Naive thymus-derived CD4-positive, alpha-beta T cell (primary cell): ENCODE measurements around the gene PACS2. TPM values are rescaled to one million over a fixed set of nuclear protein-coding genes. Genes with fewer than 3 reads are reported as not detected.

Source experiments
- ATAC-seq: fragments of 150-1000 bp; cut with Tn5 transposase; 2 replicates; pipeline ENCODE4 v1.10.0; 2021; ENCODE audit warnings: mild to moderate bottlenecking, moderate library complexity
- CTCF ChIA-PET: fragments of 350-600 bp; sonication (Branson Sonifier 250); formaldehyde crosslinking; loops from one replicate; lab custom pipeline; 2021; ENCODE audit warnings: antibody characterized with exemption; lab: Charles Lee
- POLR2A ChIA-PET: fragments of 350-600 bp; sonication (Branson Sonifier 250); formaldehyde crosslinking; loops from one replicate; lab custom pipeline; 2021; ENCODE audit warnings: antibody characterized with exemption, inconsistent platforms; lab: Charles Lee
- DNase-seq, 9 donors: peaks; one replicate each; pipeline versions ENCODE4 v3.0.0 to v3.0.0-alpha.2; 2020 to 2022; ENCODE audit warnings: mixed read lengths in 1 of 9
- H3K27ac ChIP-seq: one replicate; pipeline ENCODE4 v1.7.0; 2013; ENCODE audit warnings: mild to moderate bottlenecking, low read depth, low read length, moderate library complexity
- H3K27me3 ChIP-seq, 2 donors: one replicate each; pipeline ENCODE4 v1.7.0; 2013; ENCODE audit warnings: low read length in 2 of 2, mild to moderate bottlenecking in 2 of 2, moderate library complexity in 2 of 2; ENCODE audit not compliant: control insufficient read depth in 2 of 2, insufficient read depth in 2 of 2
- H3K36me3 ChIP-seq, 3 experiments: 1 replicate in 2 of 3; 2 replicates in 1 of 3; pipeline ENCODE4 v1.7.0; 2013; ENCODE audit warnings: low read length in 3 of 3, mild to moderate bottlenecking in 3 of 3, moderate library complexity in 1 of 3; ENCODE audit not compliant: insufficient read depth in 3 of 3, control insufficient read depth in 2 of 3
- H3K4me1 ChIP-seq, 2 donors: one replicate each; pipeline ENCODE4 v1.7.0; 2013; ENCODE audit warnings: low read length in 2 of 2, mild to moderate bottlenecking in 2 of 2, moderate library complexity in 1 of 2; ENCODE audit not compliant: control insufficient read depth in 2 of 2, insufficient read depth in 2 of 2
- H3K4me3 ChIP-seq: 2 replicates; pipeline ENCODE4 v1.7.0; 2013; ENCODE audit warnings: mild to moderate bottlenecking, low read length
- H3K9me3 ChIP-seq, 3 experiments: 1 replicate in 2 of 3; 2 replicates in 1 of 3; pipeline ENCODE4 v1.7.0; 2013; ENCODE audit warnings: low read length in 3 of 3; ENCODE audit not compliant: control insufficient read depth in 2 of 3
- H3K27ac Mint-ChIP-seq, 9 donors: one replicate each; pipeline ENCODE4 v1.8.0; 2020 to 2022; ENCODE audit warnings: mixed read lengths in 9 of 9, mild to moderate bottlenecking in 8 of 9, moderate library complexity in 5 of 9, inconsistent platforms in 2 of 9
- H3K27me3 Mint-ChIP-seq, 5 donors: one replicate each; pipeline ENCODE4 v1.8.0; 2021 to 2022; ENCODE audit warnings: mixed read lengths in 5 of 5, mild to moderate bottlenecking in 1 of 5
- H3K36me3 Mint-ChIP-seq, 5 donors: one replicate each; pipeline ENCODE4 v1.8.0; 2020 to 2022; ENCODE audit warnings: mixed read lengths in 5 of 5, mild to moderate bottlenecking in 3 of 5, inconsistent platforms in 1 of 5
- H3K4me1 Mint-ChIP-seq, 7 donors: one replicate each; pipeline ENCODE4 v1.8.0; 2020 to 2022; ENCODE audit warnings: mixed read lengths in 7 of 7, mild to moderate bottlenecking in 3 of 7, inconsistent platforms in 1 of 7
- H3K4me3 Mint-ChIP-seq, 10 donors: one replicate each; pipeline ENCODE4 v1.8.0; 2020 to 2022; ENCODE audit warnings: mild to moderate bottlenecking in 10 of 10, mixed read lengths in 10 of 10, moderate library complexity in 6 of 10, inconsistent platforms in 2 of 10
- H3K9me3 Mint-ChIP-seq, 11 donors: one replicate each; pipeline ENCODE4 v1.8.0; 2020 to 2022; ENCODE audit warnings: mixed read lengths in 11 of 11, mild to moderate bottlenecking in 4 of 11, inconsistent platforms in 1 of 11, moderate library complexity in 1 of 11
- intact Hi-C, 2 donors: fragments of 100-400 bp; cut with micrococcal nuclease; formaldehyde crosslinking; loops; one replicate each; pipeline ENCODE4 v1.15.1; 2023
- polyA plus RNA-seq, 2 donors: library from polyadenylated mRNA; unstranded; fragments of 300-500 nt; fragmentation: Illumina TruSeq; gene quantifications; one replicate each; pipeline ENCODE4 v1.2.3, GENCODE V29; 2021
- total RNA-seq, 6 experiments: library from RNA in 5 of 6; stranded (reverse) in 5 of 6; gene quantifications; 1 replicate in 5 of 6; 2 replicates in 1 of 6; pipeline ENCODE4 v1.2.3 and lab custom pipeline; 2021 to 2026

The PACS2 gene
- total and polyA plus RNA-seq, 7 experiments from 2014 or later = 1.5 to 75.4 (median 69.2) TPM

GRCh38 chr14:105350450-105351244 is 36.1 kb downstream of the PACS2 start:
- H3K4me1 Mint-ChIP-seq = peaks cover 4 to 7% (median 5%) of the 10 kb centered on the region in 7 donors
- H3K36me3 Mint-ChIP-seq = peaks cover 0 to 4% (median 2%) of the 10 kb centered on the region in 5 donors
- Histone ChIP-seq H3K9me3 (no peaks in the 10 kb centered on the region), H3K4me3 (no peak overlapping the region), H3K27me3 (no peaks in the 10 kb centered on the region), H3K36me3 (peaks cover 0 to 12% (median 0%) of the 10 kb centered on the region in 3 experiments), H3K27ac (no peak overlapping the region), H3K4me1 (peaks cover 0 to 4% of the 10 kb centered on the region in 2 donors)
- H3K4me3 Mint-ChIP-seq = no peak overlapping the region
- CTCF ChIA-PET = interaction anchor here (1.2 to 1.8 kb wide), 4 partner anchors 20 to 260 kb away, joined by 3 to 17 read pairs (median 4); no protein-coding TSS in a partner anchor
- intact Hi-C loops = loop anchor here in 1 of 2 donors (5.0 kb wide), 2 partner anchors 48 to 303 kb away; partner anchors contain the start of gene BRF1
- peak overlapping the region in 1 of 9 donors; percentile 55 for H3K27ac Mint-ChIP-seq
- DNase-seq (no peak), ATAC-seq (no peak)
- H3K27me3 Mint-ChIP-seq = no peaks in the 10 kb centered on the region
- POLR2A ChIA-PET = no interaction called here
- peaks cover 0 to 3% (median 0%) of the 10 kb centered on the region in 11 donors for H3K9me3 Mint-ChIP-seq

DNA sequence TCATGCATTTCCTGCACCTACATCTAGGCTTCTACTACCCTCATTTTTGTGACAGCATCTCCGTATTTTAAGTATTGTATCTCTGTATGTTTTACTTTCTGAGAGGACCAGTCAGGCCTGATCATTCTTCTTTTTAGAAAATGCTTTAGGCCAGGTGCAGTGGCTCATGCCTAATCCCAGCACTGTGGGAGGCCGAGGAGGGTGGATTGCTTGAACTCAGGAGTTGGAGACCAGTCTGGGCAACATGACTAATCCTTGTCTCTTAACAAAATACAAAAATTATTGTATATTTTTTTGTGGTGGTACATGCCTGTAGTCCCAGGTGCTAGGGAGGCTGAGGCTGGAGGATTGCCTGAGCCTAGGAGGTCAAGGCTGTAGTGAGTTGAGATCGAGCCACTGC is 36.9 kb downstream of the PACS2 start:
- intact Hi-C loops = loop anchor here in 1 of 2 donors (5.0 kb wide), 2 partner anchors 49 to 304 kb away; partner anchors contain the start of gene BRF1
- no peaks in the 10 kb centered on the region for H3K27me3 Mint-ChIP-seq
- Histone ChIP-seq H3K36me3 (peaks cover 0 to 19% (median 0%) of the 10 kb centered on the region in 3 experiments), H3K27ac (no peak overlapping the region), H3K4me1 (peaks cover 0 to 4% of the 10 kb centered on the region in 2 donors), H3K27me3 (no peaks in the 10 kb centered on the region), H3K9me3 (no peaks in the 10 kb centered on the region), H3K4me3 (no peak overlapping the region)
- no peaks in the 10 kb centered on the region for H3K9me3 Mint-ChIP-seq
- peak overlapping the region in 1 of 9 donors; percentile 52 for H3K27ac Mint-ChIP-seq
- ChIA-PET POLR2A (interaction anchor here (0.6 kb wide), 1 partner anchor 346 kb away, joined by 3 read pairs; no protein-coding TSS in a partner anchor), CTCF (interaction anchor here (0.8 to 1.8 kb wide), 8 partner anchors 19 to 265 kb away, joined by 3 to 17 read pairs (median 4); no protein-coding TSS in a partner anchor)
- no peak overlapping the region for H3K4me3 Mint-ChIP-seq
- no peak for ATAC-seq
- no peak for DNase-seq
- peaks cover 4 to 7% (median 4%) of the 10 kb centered on the region in 7 donors for H3K4me1 Mint-ChIP-seq
- peaks cover 0 to 4% (median 0%) of the 10 kb centered on the region in 5 donors for H3K36me3 Mint-ChIP-seq

DNA sequence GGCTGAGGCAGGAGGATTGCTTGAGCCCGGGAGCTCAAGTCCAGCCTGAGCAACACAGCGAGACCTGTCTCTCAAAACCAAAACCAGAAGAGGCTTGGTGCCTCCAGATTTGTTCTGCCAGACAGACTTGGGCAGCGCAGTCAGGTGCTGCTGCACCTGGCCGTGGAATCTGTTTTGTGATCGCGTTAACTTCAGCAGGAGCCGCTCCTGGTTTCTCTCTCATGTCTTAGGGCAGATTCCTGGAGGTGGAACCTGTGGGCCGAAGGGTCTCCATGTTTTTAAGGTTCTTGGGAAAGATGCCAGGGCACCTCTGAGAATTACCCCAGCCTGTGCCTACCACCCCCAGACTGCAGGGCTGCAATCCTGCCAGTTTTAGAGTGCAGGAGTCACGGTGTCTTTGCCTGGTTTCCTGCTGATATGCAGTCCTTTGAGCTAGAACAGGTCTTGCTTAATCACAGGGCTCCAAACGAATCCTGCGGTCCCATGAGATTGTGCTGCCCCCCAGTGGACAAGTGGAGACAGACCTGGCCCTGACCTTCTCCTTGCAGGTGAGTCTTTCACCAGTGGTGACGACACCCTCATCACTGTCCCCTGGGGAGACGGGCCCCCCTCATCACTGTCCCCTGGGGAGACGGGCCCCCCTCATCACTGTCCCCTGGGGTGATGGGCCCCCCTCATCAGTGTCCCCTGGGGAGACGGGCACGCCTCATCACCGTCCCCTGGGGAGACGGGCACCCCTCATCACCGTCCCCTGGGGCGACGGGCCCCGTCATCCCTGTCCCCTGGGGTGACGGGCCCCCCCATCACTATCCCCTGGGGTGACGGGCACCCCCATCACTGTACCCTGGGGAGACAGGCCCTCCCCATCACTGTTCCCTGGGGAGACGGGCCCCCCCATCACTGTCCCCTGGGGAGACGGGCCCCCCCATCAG is 37.6 kb downstream of the PACS2 start:
- POLR2A ChIA-PET = interaction anchor here (0.6 to 1.0 kb wide), 2 partner anchors 262 to 347 kb away, joined by 3 read pairs; no protein-coding TSS in a partner anchor
- Mint-ChIP-seq H3K27me3 (no peaks in the 10 kb centered on the region), H3K36me3 (peaks cover 0 to 4% (median 0%) of the 10 kb centered on the region in 5 donors), H3K4me1 (peaks cover 4 to 5% (median 4%) of the 10 kb centered on the region in 7 donors), H3K9me3 (no peaks in the 10 kb centered on the region), H3K27ac (peak overlapping the region in 1 of 9 donors; percentile 56), H3K4me3 (no peak overlapping the region)
- Histone ChIP-seq H3K9me3 (no peaks in the 10 kb centered on the region), H3K36me3 (peaks cover 0 to 19% (median 0%) of the 10 kb centered on the region in 3 experiments), H3K4me1 (peaks cover 0 to 4% of the 10 kb centered on the region in 2 donors), H3K4me3 (no peak overlapping the region), H3K27ac (no peak overlapping the region), H3K27me3 (no peaks in the 10 kb centered on the region)
- CTCF ChIA-PET = interaction anchor here (0.5 to 1.8 kb wide), 15 partner anchors 11 to 1776 kb away, joined by 3 to 17 read pairs (median 3); no protein-coding TSS in a partner anchor
- peak; percentile 97 for ATAC-seq
- intact Hi-C loops = loop anchor here (1.0 to 5.0 kb wide), 10 partner anchors 37 to 455 kb away; partner anchors contain the start of genes BRF1 (in 1 of the 2) and CLBA1 (in 1 of the 2)
- DNase-seq = peak; percentile 71 to 90 (median 87)

- Histone ChIP-seq H3K36me3 (peaks cover 0 to 19% (median 0%) of the 10 kb centered on the region in 3 experiments), H3K4me1 (peaks cover 0 to 4% of the 10 kb centered on the region in 2 donors), H3K9me3 (no peaks in the 10 kb centered on the region), H3K27ac (no peak overlapping the region), H3K27me3 (no peaks in the 10 kb centered on the region), H3K4me3 (no peak overlapping the region)
- ATAC-seq (no peak), DNase-seq (no peak)
- H3K27me3 Mint-ChIP-seq = no peaks in the 10 kb centered on the region
- H3K36me3 Mint-ChIP-seq = peaks cover 0 to 4% (median 0%) of the 10 kb centered on the region in 5 donors
- H3K27ac Mint-ChIP-seq = no peak overlapping the region
- intact Hi-C loops = loop anchor here in 1 of 2 donors (2.0 to 5.0 kb wide), 4 partner anchors 51 to 456 kb away; partner anchors contain the start of genes BRF1 and CLBA1
- H3K9me3 Mint-ChIP-seq = no peaks in the 10 kb centered on the region
- CTCF ChIA-PET = no interaction called here
- H3K4me1 Mint-ChIP-seq = peaks cover 2 to 5% (median 4%) of the 10 kb centered on the region in 7 donors
- H3K4me3 Mint-ChIP-seq = no peak overlapping the region
- POLR2A ChIA-PET = no interaction called here
These were observed 38.6 kb downstream of the PACS2 start for GRCh38 chr14:105353136-105353535.

DNA sequence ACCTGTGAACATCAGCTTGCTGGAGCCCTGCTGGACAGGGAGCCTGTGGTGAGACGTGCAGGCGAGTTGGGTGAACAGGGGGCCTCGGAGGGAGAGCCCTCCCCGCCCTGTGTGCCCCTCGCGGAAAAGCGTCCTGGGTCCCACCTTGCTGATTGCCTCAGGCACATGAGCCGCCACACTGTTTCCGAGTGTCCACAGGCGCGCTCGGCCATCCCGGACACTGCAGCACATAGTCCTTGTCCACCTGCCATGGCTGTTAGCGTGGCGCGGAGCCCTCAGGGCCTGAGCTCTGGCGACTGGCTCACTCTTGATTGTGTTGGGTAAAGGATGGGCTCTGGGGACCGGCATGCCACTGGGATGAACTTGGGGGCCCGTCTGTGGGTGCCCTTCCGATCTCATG is 40.0 kb downstream of the PACS2 start:
- H3K27ac ChIP-seq = no peak overlapping the region
- H3K36me3 Mint-ChIP-seq = peaks cover 0 to 6% (median 0%) of the 10 kb centered on the region in 5 donors
- H3K27me3 Mint-ChIP-seq = no peaks in the 10 kb centered on the region
- ChIA-PET POLR2A (no interaction called here), CTCF (no interaction called here)
- ATAC-seq (no peak), DNase-seq (no peak)
- H3K4me3 Mint-ChIP-seq = no peak overlapping the region
- no peaks in the 10 kb centered on the region for H3K9me3 ChIP-seq
- intact Hi-C loops = loop anchor here in 1 of 2 donors (5.0 kb wide), 2 partner anchors 52 to 307 kb away; partner anchors contain the start of gene BRF1
- H3K9me3 Mint-ChIP-seq = no peaks in the 10 kb centered on the region
- peaks cover 0 to 19% (median 0%) of the 10 kb centered on the region in 3 experiments for H3K36me3 ChIP-seq
- peaks cover 2 to 5% (median 4%) of the 10 kb centered on the region in 7 donors for H3K4me1 Mint-ChIP-seq
- H3K4me1 ChIP-seq = peaks cover 0 to 4% of the 10 kb centered on the region in 2 donors
- no peak overlapping the region for H3K27ac Mint-ChIP-seq
- no peaks in the 10 kb centered on the region for H3K27me3 ChIP-seq
- H3K4me3 ChIP-seq = no peak overlapping the region
